ENCODE results near the gene NFAM1. TPM values are rescaled to one million over a fixed set of nuclear protein-coding genes. Genes with fewer than 3 reads are reported as not detected.

NFAM1 gene
- total and polyA plus RNA-seq, 2 donors (not counting 3 experiments of a cell fraction or from before 2014, with no cell fraction given), result not detected

- dilution Hi-C loops (cut with MboI; ENCODE audit: extremely low pct_ligation_motif_present, low sequenced_read_pairs), result no loop called here
- Histone ChIP-seq H3K9me3 (replicated peaks; ENCODE audit: control insufficient read depth, insufficient read depth, low read length) (no peaks in the 10 kb centered on the region), H3K79me2 (ENCODE audit: control insufficient read depth, insufficient read depth, low read length) (no peaks in the 10 kb centered on the region), H3K27me3 (ENCODE audit: control insufficient read depth in 2 of 2, insufficient read depth in 2 of 2, low read length in 2 of 2) (peaks cover 2 to 7% of the 10 kb centered on the region in 2 experiments), H3K9ac (replicated peaks; ENCODE audit: extremely low read depth, insufficient read depth, low read length) (no peak overlapping the region), H2AFZ (ENCODE audit: low read depth, low read length) (no peak overlapping the region), H3K4me3 (replicated peaks in 1 of 3; ENCODE audit: insufficient read depth in 1 of 3, low read depth in 1 of 3, low read length in 3 of 3) (no peak overlapping the region), H3K27ac (ENCODE audit: insufficient read depth, low read depth, low read length) (no peak overlapping the region), H3K36me3 (ENCODE audit: control insufficient read depth in 2 of 2, extremely low read depth in 1 of 2, insufficient read depth in 2 of 2, low read length in 2 of 2) (no peaks in the 10 kb centered on the region), H4K20me1 (replicated peaks; ENCODE audit: control insufficient read depth, extremely low read depth, insufficient read depth, low read length) (no peaks in the 10 kb centered on the region), H3K4me1 (ENCODE audit: control insufficient read depth, extremely low read depth, insufficient read depth, low read length) (no peaks in the 10 kb centered on the region), H3K9me1 (replicated peaks; ENCODE audit: control insufficient read depth, extremely low read depth, insufficient read depth, low read length) (no peaks in the 10 kb centered on the region), H3K4me2 (ENCODE audit: insufficient read depth, low read length) (no peak overlapping the region)
- no peak for TF ChIP-seq POLR2AphosphoS5 (IDR thresholded peaks at IDR 0.05; ENCODE audit: insufficient read depth, low read depth, low read length)
- TF ChIP-seq CTCF (IDR thresholded peaks at IDR 0.05; ENCODE audit: extremely low read depth in 1 of 2, insufficient read depth in 1 of 2, low read depth in 1 of 2, low read length in 2 of 2), result no peak
- TF ChIP-seq POLR2A (IDR thresholded peaks at IDR 0.05; ENCODE audit: low read depth, low read length), result no peak
- TF ChIP-seq GATA2 (IDR thresholded peaks at IDR 0.05; ENCODE audit: insufficient read depth, insufficient read length, low read depth, low read length), result no peak
- TF ChIP-seq FOS (IDR thresholded peaks at IDR 0.05; ENCODE audit: borderline replicate concordance, insufficient read depth, low read length), result no peak
- TF ChIP-seq EZH2 (IDR thresholded peaks at IDR 0.05; ENCODE audit: borderline replicate concordance, low read depth, low read length, severe bottlenecking), result no peak
- TF ChIP-seq, protein P1, sequence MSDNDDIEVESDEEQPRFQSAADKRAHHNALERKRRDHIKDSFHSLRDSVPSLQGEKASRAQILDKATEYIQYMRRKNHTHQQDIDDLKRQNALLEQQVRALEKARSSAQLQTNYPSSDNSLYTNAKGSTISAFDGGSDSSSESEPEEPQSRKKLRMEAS (IDR thresholded peaks at IDR 0.05; ENCODE audit: insufficient read depth, insufficient read length), result no peak
- no peak for TF ChIP-seq JUN (IDR thresholded peaks at IDR 0.05; ENCODE audit: borderline replicate concordance, insufficient read depth, insufficient read length, low read depth)
- TF ChIP-seq MYC (IDR thresholded peaks at IDR 0.05; ENCODE audit: low read depth, low read length), result no peak
- BruUV-seq (replicated peaks), result no TSS peak
- intact Hi-C loops (cut with micrococcal nuclease), result loop anchor here (1.0 kb wide), 1 partner anchor 16 kb away; no protein-coding TSS in a partner anchor
- DNase-seq (ENCODE audit: low read depth, low spot score) (no peak), FAIRE-seq (no peak)
- CTCF ChIA-PET, result interaction anchor here (1.2 to 1.4 kb wide), 2 partner anchors 26 to 77 kb away, joined by 3 read pairs; no protein-coding TSS in a partner anchor
- POLR2A ChIA-PET, result no interaction called here
Measured at GRCh38 chr22:42346722-42347121, 85.5 kb downstream of the NFAM1 start.

Data from endothelial cell of umbilical vein (primary cell).